Lower leg skin (tissue), 3 donors: ENCODE measurements around the gene NEXN.

Source experiments
- POLR2A ChIP-seq, 2 donors: fragments of 450-650 bp; IDR thresholded peaks; one replicate each; pipeline ENCODE4 v1.6.1; 2016 to 2017; ENCODE audit warnings: antibody characterized with exemption in 2 of 2, mild to moderate bottlenecking in 1 of 2, moderate library complexity in 1 of 2
- TF ChIP-seq, protein P1 (sequence below), 3 donors: fragments of 450-650 bp; IDR thresholded peaks; one replicate each; pipeline ENCODE4 v1.5.1; 2016; ENCODE audit warnings: antibody characterized with exemption in 3 of 3, mild to moderate bottlenecking in 3 of 3, moderate library complexity in 2 of 3

DNA sequence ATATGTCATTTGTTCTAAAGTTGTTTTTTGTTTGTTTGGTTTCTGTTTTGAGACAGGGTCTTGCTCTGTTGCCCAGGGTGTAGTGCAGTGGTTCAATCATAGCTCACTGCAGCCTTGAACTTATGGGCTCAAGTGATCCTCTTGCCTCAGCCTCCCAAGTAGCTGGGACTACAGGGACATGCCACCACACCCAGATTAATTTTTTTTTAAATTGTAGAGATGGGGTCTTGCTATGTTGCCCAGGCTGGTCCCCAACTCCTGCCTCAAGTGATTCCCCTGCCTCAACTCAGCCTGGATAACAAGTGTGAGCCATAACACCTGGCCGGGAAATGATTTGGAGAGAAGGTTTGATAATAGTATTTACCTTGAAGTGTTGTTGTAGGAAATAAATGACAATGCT lies 18.2 kb downstream of the NEXN start:
- TF ChIP-seq, protein P1, sequence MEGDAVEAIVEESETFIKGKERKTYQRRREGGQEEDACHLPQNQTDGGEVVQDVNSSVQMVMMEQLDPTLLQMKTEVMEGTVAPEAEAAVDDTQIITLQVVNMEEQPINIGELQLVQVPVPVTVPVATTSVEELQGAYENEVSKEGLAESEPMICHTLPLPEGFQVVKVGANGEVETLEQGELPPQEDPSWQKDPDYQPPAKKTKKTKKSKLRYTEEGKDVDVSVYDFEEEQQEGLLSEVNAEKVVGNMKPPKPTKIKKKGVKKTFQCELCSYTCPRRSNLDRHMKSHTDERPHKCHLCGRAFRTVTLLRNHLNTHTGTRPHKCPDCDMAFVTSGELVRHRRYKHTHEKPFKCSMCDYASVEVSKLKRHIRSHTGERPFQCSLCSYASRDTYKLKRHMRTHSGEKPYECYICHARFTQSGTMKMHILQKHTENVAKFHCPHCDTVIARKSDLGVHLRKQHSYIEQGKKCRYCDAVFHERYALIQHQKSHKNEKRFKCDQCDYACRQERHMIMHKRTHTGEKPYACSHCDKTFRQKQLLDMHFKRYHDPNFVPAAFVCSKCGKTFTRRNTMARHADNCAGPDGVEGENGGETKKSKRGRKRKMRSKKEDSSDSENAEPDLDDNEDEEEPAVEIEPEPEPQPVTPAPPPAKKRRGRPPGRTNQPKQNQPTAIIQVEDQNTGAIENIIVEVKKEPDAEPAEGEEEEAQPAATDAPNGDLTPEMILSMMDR (IDR thresholded peaks at IDR 0.05): no peak
- no peak for TF ChIP-seq POLR2A (IDR thresholded peaks at IDR 0.05)
